GM18526 (cell line): Measurements from ENCODE around the gene TMEM239.

ENCODE experiments used
- POLR2A ChIP-seq: IDR thresholded peaks from 3 replicates; pipeline ENCODE4 v1.6.1; 2011; ENCODE audit not compliant: insufficient read length; ENCODE audit errors: extremely low read depth

Gene TMEM239

GRCh38 chr20:2834401-2835110 lies 18.4 kb downstream of the TMEM239 start:
- no peak for TF ChIP-seq POLR2A

- no peak for TF ChIP-seq POLR2A
These were observed 19.2 kb downstream of the TMEM239 start for GRCh38 chr20:2835331-2835796.

GRCh38 chr20:2836035-2836434 lies 19.9 kb downstream of the TMEM239 start:
- no peak for TF ChIP-seq POLR2A

- no peak for TF ChIP-seq POLR2A
These were observed 21.2 kb downstream of the TMEM239 start for GRCh38 chr20:2837221-2837960.

GRCh38 chr20:2838170-2838797 lies 22.1 kb downstream of the TMEM239 start:
- TF ChIP-seq POLR2A, result no peak

GRCh38 chr20:2838847-2839671 lies 22.9 kb downstream of the TMEM239 start:
- TF ChIP-seq POLR2A, result no peak

GRCh38 chr20:2839732-2840137 lies 23.6 kb downstream of the TMEM239 start:
- TF ChIP-seq POLR2A, result no peak

- peak; percentile 74 for TF ChIP-seq POLR2A
These were observed 24.2 kb downstream of the TMEM239 start, which contains the start of the genes PCED1A and VPS16 for GRCh38 chr20:2840138-2840966. PCED1A (minus strand) TSS chr20:2840655; CDS start chr20:2839912, 743 bp downstream. VPS16 (plus strand) TSS chr20:2840745; CDS start chr20:2840775, 30 bp downstream.

- no peak for TF ChIP-seq POLR2A
These were observed 24.9 kb downstream of the TMEM239 start for GRCh38 chr20:2840967-2841531.

- TF ChIP-seq POLR2A, result no peak
These were observed 29.4 kb downstream of the TMEM239 start for GRCh38 chr20:2845607-2846006.

GRCh38 chr20:2846698-2847097 lies 30.5 kb downstream of the TMEM239 start:
- TF ChIP-seq POLR2A, result no peak

- no peak for TF ChIP-seq POLR2A
These were observed 31.6 kb downstream of the TMEM239 start for GRCh38 chr20:2847802-2848201.

- no peak for TF ChIP-seq POLR2A
These were observed 33.4 kb downstream of the TMEM239 start for GRCh38 chr20:2849529-2849928.

GRCh38 chr20:2851086-2851485 lies 34.9 kb downstream of the TMEM239 start:
- TF ChIP-seq POLR2A, result no peak
